Measurements from ENCODE around the gene ERCC1.

Gene ERCC1

GRCh38 chr19:45470762-45471081 lies 47.0 kb upstream of the ERCC1 start:
- no peak for TF ChIP-seq CTCF (IDR thresholded peaks at IDR 0.05; ENCODE audit: control extremely low read depth, extremely low read depth, low read depth, missing control alignments)
- CTCF ChIA-PET = interaction anchor here (2.0 to 11.8 kb wide), 3 partner anchors 17 to 171 kb away, joined by 4 to 339 read pairs (median 91); no protein-coding TSS in a partner anchor
- no peak for DNase-seq (ENCODE audit: extremely low spot score)
- POLR2A ChIA-PET = interaction anchor here (0.6 kb wide), 1 partner anchor 23 kb away, joined by 3 read pairs; no protein-coding TSS in a partner anchor

- CTCF ChIA-PET = interaction anchor here (1.0 to 11.8 kb wide), 12 partner anchors 8 to 172 kb away, joined by 3 to 339 read pairs (median 6); no protein-coding TSS in a partner anchor
- TF ChIP-seq CTCF (IDR thresholded peaks at IDR 0.05; ENCODE audit: control extremely low read depth, extremely low read depth, low read depth, missing control alignments) = no peak
- POLR2A ChIA-PET = interaction anchor here (1.0 to 3.7 kb wide), 8 partner anchors 8 to 176 kb away, joined by 3 to 48 read pairs (median 7); partner anchors contain the start of gene VASP
- no peak for DNase-seq (ENCODE audit: extremely low spot score)
Observed at GRCh38 chr19:45469945-45470761, 46.4 kb upstream of the ERCC1 start.

GRCh38 chr19:45469132-45469944 lies 45.6 kb upstream of the ERCC1 start:
- TF ChIP-seq CTCF (IDR thresholded peaks at IDR 0.05; ENCODE audit: control extremely low read depth, extremely low read depth, low read depth, missing control alignments) = no peak
- ChIA-PET POLR2A (interaction anchor here (0.6 to 3.7 kb wide), 12 partner anchors 9 to 1192 kb away, joined by 3 to 48 read pairs (median 4); partner anchors contain the start of genes DACT3, SIX5 and VASP), CTCF (interaction anchor here (0.5 to 4.9 kb wide), 10 partner anchors 8 to 173 kb away, joined by 3 to 80 read pairs (median 4); no protein-coding TSS in a partner anchor)
- peak; percentile 95 for DNase-seq (ENCODE audit: extremely low spot score)

- POLR2A ChIA-PET = interaction anchor here (0.6 to 3.7 kb wide), 12 partner anchors 10 to 1192 kb away, joined by 3 to 48 read pairs (median 4); partner anchors contain the start of genes DACT3 and SIX5
- CTCF ChIA-PET = interaction anchor here (0.5 to 4.9 kb wide), 8 partner anchors 9 to 174 kb away, joined by 4 to 80 read pairs (median 6); no protein-coding TSS in a partner anchor
- no peak for DNase-seq (ENCODE audit: extremely low spot score)
- TF ChIP-seq CTCF (IDR thresholded peaks at IDR 0.05; ENCODE audit: control extremely low read depth, extremely low read depth, low read depth, missing control alignments) = no peak
Observed at GRCh38 chr19:45468803-45469131, 45.0 kb upstream of the ERCC1 start.

- TF ChIP-seq CTCF (IDR thresholded peaks at IDR 0.05; ENCODE audit: control extremely low read depth, extremely low read depth, low read depth, missing control alignments) = no peak
- CTCF ChIA-PET = interaction anchor here (0.7 to 4.9 kb wide), 9 partner anchors 9 to 174 kb away, joined by 3 to 80 read pairs (median 7); no protein-coding TSS in a partner anchor
- no peak for DNase-seq (ENCODE audit: extremely low spot score)
- POLR2A ChIA-PET = interaction anchor here (0.7 to 3.7 kb wide), 21 partner anchors 9 to 1940 kb away, joined by 3 to 48 read pairs (median 3); partner anchors contain the start of genes BLOC1S3, DHX34 and SIX5
Observed at GRCh38 chr19:45468159-45468651, 44.5 kb upstream of the ERCC1 start.
